Effector CD4-positive, alpha-beta T cell (primary cell): ENCODE data around the gene B4GALT1.
"Not testable (repeated sequence)": the region's sequence is repeated elsewhere in the genome, so short reads cannot be mapped to it uniquely, and the experiment has no call there.

Experiments
- DNase-seq: peaks from one replicate; pipeline ENCODE4 v3.0.0-alpha.2; 2020

Gene B4GALT1

GRCh38 chr9:33182519-33182918, 15.4 kb upstream of the B4GALT1 start:
- DNase-seq: no peak

GRCh38 chr9:33180526-33181184, 13.5 kb upstream of the B4GALT1 start:
- DNase-seq: no peak

GRCh38 chr9:33178972-33179697, 12.0 kb upstream of the B4GALT1 start:
- no peak for DNase-seq

- no peak for DNase-seq
Observed at GRCh38 chr9:33177639-33178038, 10.5 kb upstream of the B4GALT1 start.

GRCh38 chr9:33177086-33177485, 9.9 kb upstream of the B4GALT1 start:
- DNase-seq: no peak

GRCh38 chr9:33175649-33176325, 8.7 kb upstream of the B4GALT1 start:
- DNase-seq: no peak

GRCh38 chr9:33172256-33173238, 5.4 kb upstream of the B4GALT1 start:
- no peak for DNase-seq

- DNase-seq: no peak
Observed at GRCh38 chr9:33170464-33171415, 3.6 kb upstream of the B4GALT1 start.

GRCh38 chr9:33168941-33169544, 1.9 kb upstream of the B4GALT1 start:
- DNase-seq: no peak

GRCh38 chr9:33167972-33168461, 881 bp upstream of the B4GALT1 start:
- DNase-seq: no peak

- DNase-seq: no peak
Observed at GRCh38 chr9:33166231-33167083, 679 bp downstream of the B4GALT1 start.

- DNase-seq: peak; percentile 34
Observed at GRCh38 chr9:33165263-33166151, 1.6 kb downstream of the B4GALT1 start.

- DNase-seq: not testable (repeated sequence)
Observed at GRCh38 chr9:33164921-33165262, 2.2 kb downstream of the B4GALT1 start.

- DNase-seq: no peak
Observed at GRCh38 chr9:33164138-33164809, 2.9 kb downstream of the B4GALT1 start.

- no peak for DNase-seq
Observed at GRCh38 chr9:33163433-33164137, 3.6 kb downstream of the B4GALT1 start.

GRCh38 chr9:33162721-33163311, 4.3 kb downstream of the B4GALT1 start:
- DNase-seq: no peak

- no peak for DNase-seq
Observed at GRCh38 chr9:33161589-33162132, 5.5 kb downstream of the B4GALT1 start.
